ENCODE data around the gene PARD6G.

GRCh38 chr18:80233201-80233835 lies 14.0 kb downstream of the PARD6G start:
- TF ChIP-seq EZH2 (IDR thresholded peaks at IDR 0.05) (no peak), POLR2AphosphoS5 (IDR thresholded peaks at IDR 0.05; ENCODE audit: borderline replicate concordance, low read depth, low read length) (no peak), FOXP2 (optimal IDR thresholded peaks at IDR 0.05; ENCODE audit: control extremely low read depth, extremely low read length, insufficient read depth) (no peak)
